Osteocyte (in vitro differentiated cells): ENCODE results near the gene CHFR. TPM values are rescaled to one million over a fixed set of nuclear protein-coding genes. Genes with fewer than 3 reads are reported as not detected.
A peak's percentile ranks its signal among the peaks of the same experiment; 100 is the strongest.
"Not testable (repeated sequence)": the region's sequence is repeated elsewhere in the genome, so short reads cannot be mapped to it uniquely, and the experiment has no call there.

Experiments used
- DNase-seq: peaks from one replicate; pipeline ENCODE4 v3.0.0; 2021; ENCODE audit warnings: mixed read lengths; ENCODE audit not compliant: unreplicated experiment; ENCODE audit errors: extremely low spot score
- H3K27ac Mint-ChIP-seq: one replicate; pipeline ENCODE4 v1.8.0; 2021; ENCODE audit warnings: mild to moderate bottlenecking, mixed read lengths; ENCODE audit not compliant: unreplicated experiment
- H3K27me3 Mint-ChIP-seq: one replicate; pipeline ENCODE4 v1.8.0; 2021; ENCODE audit warnings: mixed read lengths; ENCODE audit not compliant: unreplicated experiment
- H3K36me3 Mint-ChIP-seq: one replicate; pipeline ENCODE4 v1.8.0; 2021; ENCODE audit warnings: mixed read lengths; ENCODE audit not compliant: unreplicated experiment
- H3K4me1 Mint-ChIP-seq: one replicate; pipeline ENCODE4 v1.8.0; 2021; ENCODE audit warnings: mixed read lengths; ENCODE audit not compliant: unreplicated experiment
- H3K4me3 Mint-ChIP-seq: one replicate; pipeline ENCODE4 v1.8.0; 2021; ENCODE audit warnings: mild to moderate bottlenecking, moderate library complexity, mixed read lengths; ENCODE audit not compliant: unreplicated experiment
- H3K9me3 Mint-ChIP-seq: one replicate; pipeline ENCODE4 v1.8.0; 2021; ENCODE audit warnings: mixed read lengths; ENCODE audit not compliant: unreplicated experiment
- total RNA-seq: library from RNA; stranded (reverse); gene quantifications from 2 replicates; pipeline ENCODE4 v1.2.1, GENCODE V29; 2021
- TF ChIP-seq, protein P1 (sequence below): fragments of 200-600 bp; sonication (generic); IDR thresholded peaks from 2 replicates; pipeline ENCODE4 v1.5.0; 2021; ENCODE audit warnings: antibody characterized with exemption, mild to moderate bottlenecking, moderate library complexity

The CHFR gene
- total RNA-seq, 1 donor from 2014 or later, result 58.4 TPM

DNA sequence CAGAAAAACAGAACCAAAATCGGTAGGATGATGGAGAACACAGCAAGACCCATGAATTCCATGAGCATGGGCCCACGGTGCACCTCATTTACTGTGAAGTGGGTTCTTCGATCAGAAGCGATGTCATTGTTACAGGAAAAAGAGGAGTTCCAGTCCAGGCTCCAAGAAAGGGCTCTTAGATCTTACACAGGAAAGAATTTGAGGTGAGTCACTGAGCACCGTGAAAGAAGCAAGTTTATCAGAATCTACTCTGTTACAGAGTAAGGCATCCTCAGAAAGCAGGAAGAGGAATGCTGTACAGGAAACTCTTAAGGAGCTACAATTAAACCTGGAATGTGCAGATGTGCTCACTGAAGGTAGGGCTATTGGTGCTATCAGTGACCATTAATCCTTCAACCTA lies 11.6 kb upstream of the CHFR start:
- no peak overlapping the region for H3K27ac Mint-ChIP-seq
- H3K9me3 Mint-ChIP-seq, result peaks cover 9% of the 10 kb centered on the region
- TF ChIP-seq, protein P1, sequence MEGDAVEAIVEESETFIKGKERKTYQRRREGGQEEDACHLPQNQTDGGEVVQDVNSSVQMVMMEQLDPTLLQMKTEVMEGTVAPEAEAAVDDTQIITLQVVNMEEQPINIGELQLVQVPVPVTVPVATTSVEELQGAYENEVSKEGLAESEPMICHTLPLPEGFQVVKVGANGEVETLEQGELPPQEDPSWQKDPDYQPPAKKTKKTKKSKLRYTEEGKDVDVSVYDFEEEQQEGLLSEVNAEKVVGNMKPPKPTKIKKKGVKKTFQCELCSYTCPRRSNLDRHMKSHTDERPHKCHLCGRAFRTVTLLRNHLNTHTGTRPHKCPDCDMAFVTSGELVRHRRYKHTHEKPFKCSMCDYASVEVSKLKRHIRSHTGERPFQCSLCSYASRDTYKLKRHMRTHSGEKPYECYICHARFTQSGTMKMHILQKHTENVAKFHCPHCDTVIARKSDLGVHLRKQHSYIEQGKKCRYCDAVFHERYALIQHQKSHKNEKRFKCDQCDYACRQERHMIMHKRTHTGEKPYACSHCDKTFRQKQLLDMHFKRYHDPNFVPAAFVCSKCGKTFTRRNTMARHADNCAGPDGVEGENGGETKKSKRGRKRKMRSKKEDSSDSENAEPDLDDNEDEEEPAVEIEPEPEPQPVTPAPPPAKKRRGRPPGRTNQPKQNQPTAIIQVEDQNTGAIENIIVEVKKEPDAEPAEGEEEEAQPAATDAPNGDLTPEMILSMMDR, result no peak
- no peak overlapping the region for H3K4me3 Mint-ChIP-seq
- H3K36me3 Mint-ChIP-seq, result no peaks in the 10 kb centered on the region
- no peak for DNase-seq
- H3K27me3 Mint-ChIP-seq, result no peaks in the 10 kb centered on the region
- H3K4me1 Mint-ChIP-seq, result no peaks in the 10 kb centered on the region

GRCh38 chr12:132888852-132889251 lies 1.4 kb upstream of the CHFR start:
- peaks cover 27% of the 10 kb centered on the region for H3K9me3 Mint-ChIP-seq
- H3K27ac Mint-ChIP-seq, result peak overlapping the region; percentile 7

GRCh38 chr12:132886529-132887477 lies 602 bp downstream of the CHFR start:
- H3K4me1 Mint-ChIP-seq, result peaks cover 15% of the 10 kb centered on the region
- H3K36me3 Mint-ChIP-seq, result peaks cover 21% of the 10 kb centered on the region
- TF ChIP-seq, protein P1, result no peak
- H3K9me3 Mint-ChIP-seq, result peaks cover 27% of the 10 kb centered on the region
- H3K4me3 Mint-ChIP-seq, result peak overlapping the region; percentile 79
- DNase-seq, result no peak
- peak overlapping the region; percentile 100 for H3K27ac Mint-ChIP-seq
- H3K27me3 Mint-ChIP-seq, result no peaks in the 10 kb centered on the region

More at GRCh38 chr12:132888852-132889251, 1.4 kb upstream of the CHFR start:
- TF ChIP-seq, protein P1, result no peak
- peaks cover 10% of the 10 kb centered on the region for H3K4me1 Mint-ChIP-seq
- DNase-seq, result no peak
- no peaks in the 10 kb centered on the region for H3K27me3 Mint-ChIP-seq
- H3K4me3 Mint-ChIP-seq, result peak overlapping the region; percentile 98
- H3K36me3 Mint-ChIP-seq, result peaks cover 11% of the 10 kb centered on the region

DNA sequence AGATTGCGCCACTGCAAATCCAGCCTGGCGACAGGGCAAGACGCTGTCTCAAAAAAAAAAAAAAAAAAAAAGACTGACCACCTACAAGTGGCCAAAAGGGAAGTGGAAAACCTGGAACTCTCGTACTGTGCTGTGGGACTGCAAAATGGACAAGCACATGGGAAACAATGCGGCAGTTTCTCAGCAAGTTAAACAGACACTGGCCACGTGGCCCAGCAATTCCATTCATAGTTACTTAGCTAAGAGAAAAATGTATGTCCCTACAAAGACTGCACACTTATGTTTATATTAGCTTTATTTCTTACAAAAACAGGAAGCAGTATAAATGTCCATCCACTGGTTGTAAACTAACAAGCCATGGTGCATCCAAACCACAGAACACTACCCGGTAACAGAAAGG lies 5.6 kb downstream of the CHFR start:
- peaks cover 4% of the 10 kb centered on the region for H3K9me3 Mint-ChIP-seq
- TF ChIP-seq, protein P1, result no peak
- H3K27ac Mint-ChIP-seq, result peak overlapping the region; percentile 25
- no peak overlapping the region for H3K4me3 Mint-ChIP-seq
- no peak for DNase-seq
- no peaks in the 10 kb centered on the region for H3K27me3 Mint-ChIP-seq
- peaks cover 29% of the 10 kb centered on the region for H3K36me3 Mint-ChIP-seq
- H3K4me1 Mint-ChIP-seq, result peaks cover 17% of the 10 kb centered on the region

DNA sequence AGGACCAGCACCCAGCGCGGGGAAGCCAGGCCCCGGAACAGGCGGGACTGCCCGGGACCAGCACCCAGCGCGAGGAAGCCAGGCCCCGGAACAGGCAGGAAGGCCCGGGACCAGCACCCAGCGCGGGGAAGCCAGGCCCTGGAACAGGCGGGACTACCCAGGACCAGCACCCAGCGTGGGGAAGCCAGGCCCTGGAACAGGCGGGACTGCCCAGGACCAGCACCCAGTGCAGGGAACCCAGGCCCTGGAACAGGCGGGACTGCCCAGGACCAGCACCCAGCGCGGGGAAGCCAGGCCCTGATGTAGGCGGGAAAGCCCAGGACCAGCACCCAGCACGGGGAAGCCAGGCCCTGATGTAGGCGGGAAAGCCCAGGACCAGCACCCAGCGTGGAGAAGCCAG lies 12.8 kb downstream of the CHFR start:
- not testable (repeated sequence) for H3K9me3 Mint-ChIP-seq, H3K27ac Mint-ChIP-seq, DNase-seq, H3K4me3 Mint-ChIP-seq, H3K4me1 Mint-ChIP-seq, H3K27me3 Mint-ChIP-seq
- H3K36me3 Mint-ChIP-seq, result peaks cover 43% of the 10 kb centered on the region
